ENCODE measurements around the gene NEDD9.

The NEDD9 gene

GRCh38 chr6:11231108-11231463 is 1.4 kb downstream of the NEDD9 start:
- H3K4me3 ChIP-seq (ENCODE audit: low read depth, low read length) = peak overlapping the region; percentile 83

GRCh38 chr6:11230158-11231107 is 2.0 kb downstream of the NEDD9 start:
- no peak overlapping the region for H3K4me3 ChIP-seq (ENCODE audit: low read depth, low read length)
- no peaks in the 10 kb centered on the region for H3K36me3 ChIP-seq
- no peak for DNase-seq
- no peaks in the 10 kb centered on the region for H3K27me3 ChIP-seq (ENCODE audit: insufficient read depth, low read depth, severe bottlenecking)
- H3K9me3 ChIP-seq (ENCODE audit: severe bottlenecking) = no peaks in the 10 kb centered on the region
- no peak overlapping the region for H3K27ac ChIP-seq
- no peak for TF ChIP-seq CTCF (IDR thresholded peaks at IDR 0.05; ENCODE audit: low read depth, low read length)

More at GRCh38 chr6:11231108-11231463, 1.4 kb downstream of the NEDD9 start:
- Histone ChIP-seq H3K36me3 (no peaks in the 10 kb centered on the region), H3K27ac (no peak overlapping the region), H3K9me3 (ENCODE audit: severe bottlenecking) (no peaks in the 10 kb centered on the region), H3K27me3 (ENCODE audit: insufficient read depth, low read depth, severe bottlenecking) (no peaks in the 10 kb centered on the region)
- DNase-seq = no peak
- no peak for TF ChIP-seq CTCF (IDR thresholded peaks at IDR 0.05; ENCODE audit: low read depth, low read length)

- H3K9me3 ChIP-seq (ENCODE audit: severe bottlenecking) = no peaks in the 10 kb centered on the region
- no peak for DNase-seq
- H3K27me3 ChIP-seq (ENCODE audit: insufficient read depth, low read depth, severe bottlenecking) = no peaks in the 10 kb centered on the region
- no peak for TF ChIP-seq CTCF (IDR thresholded peaks at IDR 0.05; ENCODE audit: low read depth, low read length)
- H3K36me3 ChIP-seq = no peaks in the 10 kb centered on the region
- no peak overlapping the region for H3K4me3 ChIP-seq (ENCODE audit: low read depth, low read length)
- no peak overlapping the region for H3K27ac ChIP-seq
Measured at GRCh38 chr6:11229655-11230046, 2.8 kb downstream of the NEDD9 start.

- TF ChIP-seq CTCF (IDR thresholded peaks at IDR 0.05; ENCODE audit: low read depth, low read length) = no peak
- H3K4me3 ChIP-seq (ENCODE audit: low read depth, low read length) = no peak overlapping the region
- no peaks in the 10 kb centered on the region for H3K9me3 ChIP-seq (ENCODE audit: severe bottlenecking)
- H3K27ac ChIP-seq = no peak overlapping the region
- H3K27me3 ChIP-seq (ENCODE audit: insufficient read depth, low read depth, severe bottlenecking) = no peaks in the 10 kb centered on the region
- no peaks in the 10 kb centered on the region for H3K36me3 ChIP-seq
- no peak for DNase-seq
Measured at GRCh38 chr6:11228935-11229654, 3.4 kb downstream of the NEDD9 start.

GRCh38 chr6:11227698-11228097 is 4.8 kb downstream of the NEDD9 start:
- Histone ChIP-seq H3K27me3 (ENCODE audit: insufficient read depth, low read depth, severe bottlenecking) (no peaks in the 10 kb centered on the region), H3K4me3 (ENCODE audit: low read depth, low read length) (no peak overlapping the region), H3K36me3 (no peaks in the 10 kb centered on the region), H3K9me3 (ENCODE audit: severe bottlenecking) (no peaks in the 10 kb centered on the region), H3K27ac (no peak overlapping the region)
- DNase-seq = no peak
- no peak for TF ChIP-seq CTCF (IDR thresholded peaks at IDR 0.05; ENCODE audit: low read depth, low read length)

All from WERI-Rb-1 (cell line).